NCI-H446 (cell line): ENCODE measurements around the gene RFPL3.
"Not testable (repeated sequence)": the region's sequence is repeated elsewhere in the genome, so short reads cannot be mapped to it uniquely, and the experiment has no call there.

Source experiments
- DNase-seq, 2 experiments: peaks; one replicate each; lab custom pipeline; 2025; lab: John Stamatoyannopoulos, UW

The RFPL3 gene

GRCh38 chr22:32357567-32357966 is at the start of gene RFPL3:
RFPL3 (plus strand) TSS chr22:32357867; CDS start chr22:32358072, 205 bp downstream.
- DNase-seq: not testable (repeated sequence)

- no peak for DNase-seq
Observed at GRCh38 chr22:32308191-32308590, 49.5 kb upstream of the RFPL3 start.

- DNase-seq: no peak
Observed at GRCh38 chr22:32308934-32309333, 48.7 kb upstream of the RFPL3 start.

GRCh38 chr22:32309585-32310251 is 47.9 kb upstream of the RFPL3 start:
- no peak for DNase-seq

- no peak for DNase-seq
Observed at GRCh38 chr22:32310777-32311176, 46.9 kb upstream of the RFPL3 start.

GRCh38 chr22:32311551-32312071 is 46.1 kb upstream of the RFPL3 start:
- DNase-seq: no peak

GRCh38 chr22:32312748-32313147 is 44.9 kb upstream of the RFPL3 start:
- no peak for DNase-seq

GRCh38 chr22:32313532-32313931 is 44.1 kb upstream of the RFPL3 start:
- no peak for DNase-seq

GRCh38 chr22:32317524-32317923 is 40.1 kb upstream of the RFPL3 start:
- no peak for DNase-seq

- no peak for DNase-seq
Observed at GRCh38 chr22:32318361-32318760, 39.3 kb upstream of the RFPL3 start.

- no peak for DNase-seq
Observed at GRCh38 chr22:32319861-32320406, 37.7 kb upstream of the RFPL3 start.

GRCh38 chr22:32322986-32323385 is 34.7 kb upstream of the RFPL3 start:
- DNase-seq: no peak

GRCh38 chr22:32323513-32324164 is 34.0 kb upstream of the RFPL3 start:
- DNase-seq: no peak

- no peak for DNase-seq
Observed at GRCh38 chr22:32324505-32325415, 32.9 kb upstream of the RFPL3 start.

- no peak for DNase-seq
Observed at GRCh38 chr22:32325416-32325801, 32.3 kb upstream of the RFPL3 start.

GRCh38 chr22:32325811-32326237 is 31.8 kb upstream of the RFPL3 start:
- no peak for DNase-seq

GRCh38 chr22:32326647-32327046 is 31.0 kb upstream of the RFPL3 start:
- DNase-seq: no peak

- DNase-seq: no peak
Observed at GRCh38 chr22:32327066-32327465, 30.6 kb upstream of the RFPL3 start.

GRCh38 chr22:32327596-32328171 is 30.0 kb upstream of the RFPL3 start:
- DNase-seq: no peak

GRCh38 chr22:32328306-32329201 is 29.1 kb upstream of the RFPL3 start:
- DNase-seq: no peak

- no peak for DNase-seq
Observed at GRCh38 chr22:32329202-32329645, 28.4 kb upstream of the RFPL3 start.
